Neural cell (in vitro differentiated cells): ENCODE data around the gene SLCO2A1. TPM values are rescaled to one million over a fixed set of nuclear protein-coding genes. Genes with fewer than 3 reads are reported as not detected.

Source experiments
- H2AFZ ChIP-seq: fragments of 200-600, 300-800 bp; sonication (generic), shearing (Covaris generic); 2 replicates; pipeline ENCODE4 v1.6.0; 2014; ENCODE audit warnings: low read depth, mild to moderate bottlenecking, antibody characterized with exemption, low read length, moderate library complexity
- H3F3A ChIP-seq: fragments of 200-600 bp; shearing (Covaris generic); 2 replicates; pipeline ENCODE4 v1.6.1; 2016; ENCODE audit warnings: mild to moderate bottlenecking, moderate library complexity, mixed read lengths, antibody characterized with exemption, low read length; ENCODE audit not compliant: insufficient read depth, poor library complexity, severe bottlenecking
- H3K27ac ChIP-seq: fragments of 200-600, 300-800 bp; sonication (generic), shearing (Covaris generic); 2 replicates; pipeline ENCODE4 v1.5.1; 2014; ENCODE audit warnings: mild to moderate bottlenecking, low read length, moderate library complexity
- H3K27me3 ChIP-seq: fragments of 300-800, 200-600 bp; sonication (generic), shearing (Covaris generic); 2 replicates; pipeline ENCODE4 v1.6.0; 2014; ENCODE audit warnings: mild to moderate bottlenecking, low read depth, low read length, moderate library complexity; ENCODE audit not compliant: insufficient read depth
- H3K36me3 ChIP-seq: fragments of 300-800, 200-600 bp; sonication (generic), shearing (Covaris generic); 2 replicates; pipeline ENCODE4 v1.5.1; 2014; ENCODE audit warnings: mild to moderate bottlenecking, antibody characterized with exemption, low read length, moderate library complexity; ENCODE audit not compliant: insufficient read depth
- H3K4me2 ChIP-seq: fragments of 300-800, 200-600 bp; sonication (generic), shearing (Covaris generic); 2 replicates; pipeline ENCODE4 v1.6.0; 2014; ENCODE audit warnings: mild to moderate bottlenecking, low read length
- H3K4me3 ChIP-seq: fragments of 300-800, 200-600 bp; sonication (generic), shearing (Covaris generic); 2 replicates; pipeline ENCODE4 v1.5.1; 2014; ENCODE audit warnings: mild to moderate bottlenecking, low read length, moderate library complexity
- H3K79me2 ChIP-seq: fragments of 200-600 bp; shearing (Covaris generic); replicated peaks from 2 replicates; pipeline ENCODE4 v1.6.0; 2014; ENCODE audit warnings: mild to moderate bottlenecking, low read length, moderate library complexity; ENCODE audit not compliant: insufficient read depth
- H3K9ac ChIP-seq: fragments of 300-800, 200-600 bp; sonication (generic), shearing (Covaris generic); 2 replicates; pipeline ENCODE4 v1.6.1; 2016; ENCODE audit warnings: mild to moderate bottlenecking, low read length, mixed read lengths
- H3K9me2 ChIP-seq: fragments of 200-600 bp; shearing (Covaris generic); 2 replicates; pipeline ENCODE4 v1.6.1; 2016; ENCODE audit warnings: mild to moderate bottlenecking, low read length, mixed read lengths; ENCODE audit not compliant: insufficient read depth
- H3K9me3 ChIP-seq: fragments of 200-600, 300-800 bp; sonication (generic), shearing (Covaris generic); 2 replicates; pipeline ENCODE4 v1.6.1; 2016; ENCODE audit warnings: mild to moderate bottlenecking, mixed run types, low read length, moderate library complexity, mixed read lengths
- H4K20me1 ChIP-seq: fragments of 200-600 bp; shearing (Covaris generic); 2 replicates; pipeline ENCODE4 v1.6.1; 2016; ENCODE audit warnings: mild to moderate bottlenecking, mixed run types; ENCODE audit not compliant: insufficient read depth
- CTCF ChIP-seq: fragments of 450-650 bp; IDR thresholded peaks from 2 replicates; pipeline ENCODE4 v1.5.1; 2014; ENCODE audit warnings: antibody characterized with exemption, mild to moderate bottlenecking, moderate library complexity; ENCODE audit not compliant: poor library complexity, severe bottlenecking
- EP300 ChIP-seq: fragments of 450-650 bp; conservative IDR thresholded peaks from 2 replicates; pipeline ENCODE4 v1.6.1; 2014; ENCODE audit warnings: antibody characterized with exemption, mild to moderate bottlenecking, moderate library complexity; ENCODE audit not compliant: poor library complexity, severe bottlenecking
- EZH2 ChIP-seq: fragments of 200-600, 300-800 bp; shearing (Covaris generic), sonication (generic); IDR thresholded peaks from 2 replicates; pipeline ENCODE4 v1.6.1; 2014; ENCODE audit warnings: antibody characterized with exemption, low read length, borderline replicate concordance, mild to moderate bottlenecking; ENCODE audit not compliant: insufficient read depth, poor library complexity, severe bottlenecking
- MXI1 ChIP-seq: fragments of 450-650 bp; conservative IDR thresholded peaks from 2 replicates; pipeline ENCODE4 v1.6.1; 2014; ENCODE audit warnings: antibody characterized with exemption, mild to moderate bottlenecking; ENCODE audit not compliant: poor library complexity, severe bottlenecking
- POLR2AphosphoS5 ChIP-seq: IDR thresholded peaks from 2 replicates; pipeline ENCODE4 v1.6.1; 2012
- RAD21 ChIP-seq: fragments of 450-650 bp; conservative IDR thresholded peaks from 2 replicates; pipeline ENCODE4 v1.6.1; 2014; ENCODE audit warnings: antibody characterized with exemption, mild to moderate bottlenecking, moderate library complexity
- SMC3 ChIP-seq: fragments of 450-650 bp; conservative IDR thresholded peaks from 2 replicates; pipeline ENCODE4 v1.6.1; 2014; ENCODE audit warnings: antibody characterized with exemption, mild to moderate bottlenecking, moderate library complexity; ENCODE audit not compliant: poor library complexity
- TAF1 ChIP-seq: IDR thresholded peaks from 2 replicates; pipeline ENCODE4 v1.6.1; 2012; ENCODE audit warnings: low read depth
- polyA plus RNA-seq: library from polyadenylated mRNA; depleted of rRNA; stranded (reverse); fragments of >200 nt; gene quantifications from 2 replicates; pipeline ENCODE4 v1.2.3, GENCODE V29; 2014
- TF ChIP-seq, protein P1 (sequence below): IDR thresholded peaks from 2 replicates; pipeline ENCODE4 v1.6.1; 2012; ENCODE audit warnings: borderline replicate concordance

SLCO2A1 gene
- polyA plus RNA-seq, 1 donor from 2014 or later, result not detected

GRCh38 chr3:133944181-133944580, 85.5 kb downstream of the SLCO2A1 start:
- TF ChIP-seq SMC3 (no peak), EP300 (no peak), CTCF (no peak), RAD21 (no peak), MXI1 (no peak), TAF1 (no peak), EZH2 (no peak), POLR2AphosphoS5 (no peak)
- TF ChIP-seq, protein P1, sequence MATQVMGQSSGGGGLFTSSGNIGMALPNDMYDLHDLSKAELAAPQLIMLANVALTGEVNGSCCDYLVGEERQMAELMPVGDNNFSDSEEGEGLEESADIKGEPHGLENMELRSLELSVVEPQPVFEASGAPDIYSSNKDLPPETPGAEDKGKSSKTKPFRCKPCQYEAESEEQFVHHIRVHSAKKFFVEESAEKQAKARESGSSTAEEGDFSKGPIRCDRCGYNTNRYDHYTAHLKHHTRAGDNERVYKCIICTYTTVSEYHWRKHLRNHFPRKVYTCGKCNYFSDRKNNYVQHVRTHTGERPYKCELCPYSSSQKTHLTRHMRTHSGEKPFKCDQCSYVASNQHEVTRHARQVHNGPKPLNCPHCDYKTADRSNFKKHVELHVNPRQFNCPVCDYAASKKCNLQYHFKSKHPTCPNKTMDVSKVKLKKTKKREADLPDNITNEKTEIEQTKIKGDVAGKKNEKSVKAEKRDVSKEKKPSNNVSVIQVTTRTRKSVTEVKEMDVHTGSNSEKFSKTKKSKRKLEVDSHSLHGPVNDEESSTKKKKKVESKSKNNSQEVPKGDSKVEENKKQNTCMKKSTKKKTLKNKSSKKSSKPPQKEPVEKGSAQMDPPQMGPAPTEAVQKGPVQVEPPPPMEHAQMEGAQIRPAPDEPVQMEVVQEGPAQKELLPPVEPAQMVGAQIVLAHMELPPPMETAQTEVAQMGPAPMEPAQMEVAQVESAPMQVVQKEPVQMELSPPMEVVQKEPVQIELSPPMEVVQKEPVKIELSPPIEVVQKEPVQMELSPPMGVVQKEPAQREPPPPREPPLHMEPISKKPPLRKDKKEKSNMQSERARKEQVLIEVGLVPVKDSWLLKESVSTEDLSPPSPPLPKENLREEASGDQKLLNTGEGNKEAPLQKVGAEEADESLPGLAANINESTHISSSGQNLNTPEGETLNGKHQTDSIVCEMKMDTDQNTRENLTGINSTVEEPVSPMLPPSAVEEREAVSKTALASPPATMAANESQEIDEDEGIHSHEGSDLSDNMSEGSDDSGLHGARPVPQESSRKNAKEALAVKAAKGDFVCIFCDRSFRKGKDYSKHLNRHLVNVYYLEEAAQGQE, result no peak
- no peaks in the 10 kb centered on the region for H3F3A ChIP-seq
- no peak overlapping the region for H3K4me2 ChIP-seq
- H3K4me3 ChIP-seq, result no peak overlapping the region
- H3K79me2 ChIP-seq, result no peaks in the 10 kb centered on the region
- H3K27ac ChIP-seq, result no peak overlapping the region
- H4K20me1 ChIP-seq, result no peaks in the 10 kb centered on the region
- no peak overlapping the region for H3K9ac ChIP-seq
- H3K36me3 ChIP-seq, result no peaks in the 10 kb centered on the region
- no peaks in the 10 kb centered on the region for H3K9me3 ChIP-seq
- H3K9me2 ChIP-seq, result no peaks in the 10 kb centered on the region
- no peaks in the 10 kb centered on the region for H3K27me3 ChIP-seq
- no peak overlapping the region for H2AFZ ChIP-seq

DNA sequence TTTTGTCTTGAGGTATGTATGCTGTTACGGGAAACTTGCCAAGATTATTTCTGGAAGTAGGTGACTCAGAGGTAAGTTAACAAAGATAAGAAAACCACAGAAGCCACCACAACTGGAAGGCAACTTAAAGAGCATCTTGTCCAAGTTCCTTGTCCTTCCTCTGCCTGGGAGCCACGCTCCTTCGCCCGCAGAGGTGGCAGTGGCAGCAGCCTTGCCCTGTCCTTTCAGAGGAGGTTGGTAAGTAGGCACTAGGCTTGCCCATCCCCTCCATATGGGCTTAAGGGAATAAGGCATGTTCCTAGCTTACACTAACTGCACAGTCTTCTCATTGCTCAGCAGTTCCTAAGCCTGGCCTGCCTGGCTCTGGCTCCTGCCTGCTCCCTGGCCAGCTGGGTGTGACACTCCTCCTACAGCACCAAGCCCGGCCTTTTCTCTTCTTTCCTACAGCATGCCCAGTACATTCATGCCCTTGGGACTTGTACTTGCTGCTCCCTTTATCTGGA, 86.0 kb downstream of the SLCO2A1 start:
- TF ChIP-seq SMC3 (no peak), EP300 (no peak), MXI1 (no peak)

More for the DNA sequence above, 86.0 kb downstream of the SLCO2A1 start:
- Histone ChIP-seq H3F3A (no peaks in the 10 kb centered on the region), H3K36me3 (no peaks in the 10 kb centered on the region), H2AFZ (no peak overlapping the region), H3K9me2 (no peaks in the 10 kb centered on the region), H3K79me2 (no peaks in the 10 kb centered on the region), H4K20me1 (no peaks in the 10 kb centered on the region), H3K27me3 (no peaks in the 10 kb centered on the region), H3K9me3 (no peaks in the 10 kb centered on the region), H3K4me3 (no peak overlapping the region), H3K4me2 (no peak overlapping the region), H3K9ac (no peak overlapping the region), H3K27ac (no peak overlapping the region)
